GM18505 (cell line): Measurements from ENCODE around the gene NRROS.
A peak's percentile ranks its signal among the peaks of the same experiment; 100 is the strongest.

Source experiments
- ATAC-seq: cut with Tn5 transposase; IDR thresholded peaks from one replicate; pipeline ENCODE4 v1.9.1; 2021; ENCODE audit not compliant: unreplicated experiment
- POLR2A ChIP-seq: IDR thresholded peaks from 4 replicates; pipeline ENCODE4 v1.6.1; 2011; ENCODE audit warnings: borderline replicate concordance; ENCODE audit not compliant: insufficient read depth, insufficient read length; ENCODE audit errors: extremely low read depth

Gene NRROS

GRCh38 chr3:196662711-196663571 lies 23.4 kb downstream of the NRROS start:
- TF ChIP-seq POLR2A = peak; percentile 13
- no peak for ATAC-seq

GRCh38 chr3:196666001-196666867 lies 26.7 kb downstream of the NRROS start:
- TF ChIP-seq POLR2A = no peak
- no peak for ATAC-seq

GRCh38 chr3:196667056-196667825 lies 27.7 kb downstream of the NRROS start:
- ATAC-seq = no peak
- no peak for TF ChIP-seq POLR2A

GRCh38 chr3:196670339-196670738 lies 30.8 kb downstream of the NRROS start:
- TF ChIP-seq POLR2A = no peak
- no peak for ATAC-seq

- no peak for ATAC-seq
Observed at GRCh38 chr3:196673632-196674031, 34.1 kb downstream of the NRROS start.

GRCh38 chr3:196677353-196677752 lies 37.9 kb downstream of the NRROS start:
- no peak for ATAC-seq
- no peak for TF ChIP-seq POLR2A

More at GRCh38 chr3:196673632-196674031, 34.1 kb downstream of the NRROS start:
- TF ChIP-seq POLR2A = no peak

- no peak for TF ChIP-seq POLR2A
- no peak for ATAC-seq
Observed at GRCh38 chr3:196677931-196678330, 38.4 kb downstream of the NRROS start.

GRCh38 chr3:196684548-196685407 lies 45.3 kb downstream of the NRROS start:
- peak; percentile 72 for ATAC-seq
- no peak for TF ChIP-seq POLR2A

GRCh38 chr3:196686436-196686835 lies 46.9 kb downstream of the NRROS start:
- no peak for ATAC-seq
- no peak for TF ChIP-seq POLR2A

GRCh38 chr3:196688349-196688748 lies 48.9 kb downstream of the NRROS start:
- no peak for TF ChIP-seq POLR2A
- no peak for ATAC-seq

- no peak for TF ChIP-seq POLR2A
- ATAC-seq = no peak
Observed at GRCh38 chr3:196689941-196690660, 50.6 kb downstream of the NRROS start.

GRCh38 chr3:196691386-196691785 lies 51.9 kb downstream of the NRROS start:
- TF ChIP-seq POLR2A = no peak
- ATAC-seq = no peak
